GM10266 (cell line): ENCODE data around the gene SMIM24.
"Not testable (repeated sequence)": the region's sequence is repeated elsewhere in the genome, so short reads cannot be mapped to it uniquely, and the experiment has no call there.

ENCODE experiments used
- DNase-seq: peaks from one replicate; pipeline ENCODE4 v3.0.0; 2012; ENCODE audit errors: extremely low spot score
- CTCF ChIP-seq: IDR thresholded peaks from 2 replicates; pipeline ENCODE4 v1.5.1; 2012; ENCODE audit warnings: mild to moderate bottlenecking, low read depth; ENCODE audit not compliant: control insufficient read depth, insufficient read depth; ENCODE audit errors: missing control alignments

The SMIM24 gene

DNA sequence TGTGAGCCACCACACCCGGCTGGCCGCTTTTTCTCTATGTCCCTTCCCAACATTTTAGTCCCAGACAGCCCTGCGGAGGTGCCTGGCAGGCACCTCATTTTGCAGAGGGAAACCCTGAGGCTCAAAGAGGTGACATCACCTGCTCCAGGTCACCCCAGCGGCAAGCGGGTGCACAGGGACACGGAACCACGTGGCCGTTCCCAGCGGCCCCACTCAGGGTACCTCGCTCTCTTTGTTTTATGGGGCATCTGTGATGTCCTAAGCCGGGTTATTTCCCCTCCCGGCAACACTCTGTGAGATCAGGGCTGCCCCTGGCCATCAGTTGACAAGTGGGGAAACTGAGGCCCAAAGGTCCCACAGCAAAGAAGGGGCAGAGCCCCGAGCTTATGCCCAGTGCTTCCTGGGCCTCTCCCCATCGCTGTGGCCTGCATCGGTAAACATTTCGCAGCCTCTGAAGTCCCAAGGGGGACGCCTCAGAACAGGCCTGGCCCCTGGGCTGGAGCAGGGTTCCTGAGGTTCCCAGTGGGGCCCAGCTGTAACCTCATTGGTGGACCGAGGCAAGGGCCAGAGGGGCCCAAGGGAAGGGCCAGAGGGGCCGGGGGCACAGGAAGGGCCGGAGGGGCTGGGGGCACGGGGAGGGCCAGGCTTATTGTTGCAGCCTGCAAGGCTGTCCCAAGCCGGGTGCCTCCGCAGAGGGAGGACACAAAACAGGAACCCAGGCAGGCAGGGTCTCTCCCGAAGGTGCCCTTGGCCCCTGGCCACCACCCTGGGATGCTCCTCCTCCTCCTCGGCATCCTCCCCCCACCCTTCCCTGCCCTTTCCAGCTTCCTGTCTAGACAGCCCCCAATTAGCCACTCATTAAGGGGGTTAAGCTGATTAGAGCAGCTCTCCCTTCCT is 39.0 kb downstream of the SMIM24 start:
- DNase-seq = no peak
- TF ChIP-seq CTCF = no peak

GRCh38 chr19:3440082-3440481 is 40.2 kb downstream of the SMIM24 start:
- peak; percentile 60 for TF ChIP-seq CTCF
- DNase-seq = peak; percentile 75

GRCh38 chr19:3434630-3435553 is 45.4 kb downstream of the SMIM24 start:
- peak; percentile 96 for DNase-seq
- no peak for TF ChIP-seq CTCF

DNA sequence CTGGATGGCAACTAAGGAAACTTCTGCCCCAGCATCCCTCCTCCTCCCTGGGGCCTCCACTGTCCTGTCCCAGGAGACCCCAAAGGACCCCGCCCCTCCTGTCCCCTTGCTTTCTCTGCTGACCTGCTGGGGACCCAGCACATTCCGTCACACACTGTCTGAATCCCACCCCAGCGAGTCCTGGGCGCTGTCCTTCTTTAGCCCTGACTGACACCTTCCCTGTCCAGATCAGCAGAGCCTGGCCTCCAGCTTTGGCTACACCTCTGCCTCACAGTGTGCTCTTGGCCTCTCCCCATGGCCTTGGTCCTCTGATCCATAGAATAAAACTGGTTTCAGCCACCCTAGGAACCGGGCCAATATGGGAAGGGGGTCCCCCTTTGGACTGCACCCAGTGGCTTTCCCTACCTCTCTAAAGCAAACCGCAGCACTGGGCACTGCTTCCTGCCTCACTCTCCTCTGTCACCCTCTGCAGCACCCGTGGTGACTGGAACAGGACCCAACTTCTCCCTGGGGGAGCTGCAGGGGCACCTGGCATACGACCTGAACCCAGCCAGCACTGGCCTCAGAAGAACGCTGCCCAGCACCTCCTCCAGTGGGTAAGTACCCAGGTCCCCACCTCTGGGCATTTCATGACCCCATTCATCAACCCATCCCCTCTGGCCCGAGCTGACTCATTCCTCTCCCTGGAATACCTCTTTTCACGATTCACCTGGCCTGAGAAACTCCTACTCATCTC is 46.4 kb downstream of the SMIM24 start:
- no peak for TF ChIP-seq CTCF
- DNase-seq = no peak

GRCh38 chr19:3433313-3433712 is 47.0 kb downstream of the SMIM24 start:
- DNase-seq = no peak
- TF ChIP-seq CTCF = no peak

- no peak for TF ChIP-seq CTCF
- no peak for DNase-seq
These were observed 48.4 kb downstream of the SMIM24 start for GRCh38 chr19:3431760-3432397.

DNA sequence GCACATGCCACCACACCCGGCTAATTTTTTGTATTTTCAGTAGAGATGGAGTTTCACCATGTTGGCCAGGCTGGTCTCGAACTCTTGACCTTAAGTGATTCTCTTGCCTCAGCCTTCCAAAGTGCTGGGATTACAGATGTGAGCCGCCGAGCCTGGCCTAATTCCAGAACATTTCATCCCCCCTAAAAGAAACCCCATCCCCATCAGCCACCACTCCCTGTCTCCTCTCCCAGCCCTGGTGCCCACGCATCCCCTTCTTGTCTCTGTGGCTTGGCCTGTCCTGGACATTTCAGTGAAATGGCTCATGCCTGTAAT is 50.0 kb downstream of the SMIM24 start:
- not testable (repeated sequence) for DNase-seq
